OCI-LY1 (cell line): ENCODE data around the gene FBXL15.

Experiments used
- CTCF ChIP-seq: fragments of 200-600 bp; sonication (generic), shearing (Covaris generic); IDR thresholded peaks from 2 replicates; pipeline ENCODE4 v1.5.1; 2017; ENCODE audit warnings: mild to moderate bottlenecking, antibody characterized with exemption, low read length, moderate library complexity, mixed read lengths
- EZH2 ChIP-seq: fragments of 200-600 bp; sonication (generic), shearing (Covaris generic); IDR thresholded peaks from 2 replicates; pipeline ENCODE4 v1.8.0; 2017; ENCODE audit warnings: borderline replicate concordance, mixed run types, mild to moderate bottlenecking, antibody characterized with exemption, low read length, moderate library complexity, mixed read lengths

- TF ChIP-seq EZH2, result no peak
- no peak for TF ChIP-seq CTCF
Observed at GRCh38 chr10:102396317-102396650, 24.4 kb upstream of the FBXL15 start.
